HL-60 (cell line): ENCODE data around the gene ANKRD11.

Experiments used
- DNase-seq, 2 experiments: peaks; one replicate each; pipeline ENCODE4 v3.0.0-alpha.2; 2010 to 2020; ENCODE audit warnings: low read depth in 1 of 2, low spot score in 1 of 2
- H3K27ac ChIP-seq: fragments of 250-450 bp; sonication (Bioruptor Pico); replicated peaks from 2 replicates; pipeline ENCODE4 v1.5.1; 2020; ENCODE audit warnings: mild to moderate bottlenecking, moderate library complexity
- H3K27me3 ChIP-seq: fragments of 250-450 bp; sonication (Bioruptor Pico); 2 replicates; pipeline ENCODE4 v1.5.1; 2021; ENCODE audit warnings: mild to moderate bottlenecking, moderate library complexity; ENCODE audit not compliant: insufficient read depth, poor library complexity, severe bottlenecking
- H3K4me3 ChIP-seq: replicated peaks from 2 replicates; pipeline ENCODE4 v1.5.1; 2011; ENCODE audit warnings: mild to moderate bottlenecking, control low read depth, low read length; ENCODE audit not compliant: insufficient read depth
- GABPA ChIP-seq: IDR thresholded peaks from 2 replicates; pipeline ENCODE4 v1.6.1; 2012; ENCODE audit warnings: low read depth
- POLR2AphosphoS5 ChIP-seq: IDR thresholded peaks from 2 replicates; pipeline ENCODE4 v1.6.1; 2012; ENCODE audit warnings: low read depth
- SPI1 ChIP-seq: IDR thresholded peaks from 2 replicates; pipeline ENCODE4 v1.6.1; 2012; ENCODE audit warnings: low read depth, mild to moderate bottlenecking, borderline replicate concordance
- TF ChIP-seq, protein P1 (sequence below): IDR thresholded peaks from one replicate; pipeline ENCODE4 v1.5.1; 2011; ENCODE audit warnings: low read length, control low read depth, inconsistent platforms; ENCODE audit not compliant: insufficient read depth
- TF ChIP-seq, protein P2 (sequence below): IDR thresholded peaks from 2 replicates; pipeline ENCODE4 v1.6.1; 2012; ENCODE audit warnings: low read depth; ENCODE audit not compliant: insufficient replicate concordance

The ANKRD11 gene

DNA sequence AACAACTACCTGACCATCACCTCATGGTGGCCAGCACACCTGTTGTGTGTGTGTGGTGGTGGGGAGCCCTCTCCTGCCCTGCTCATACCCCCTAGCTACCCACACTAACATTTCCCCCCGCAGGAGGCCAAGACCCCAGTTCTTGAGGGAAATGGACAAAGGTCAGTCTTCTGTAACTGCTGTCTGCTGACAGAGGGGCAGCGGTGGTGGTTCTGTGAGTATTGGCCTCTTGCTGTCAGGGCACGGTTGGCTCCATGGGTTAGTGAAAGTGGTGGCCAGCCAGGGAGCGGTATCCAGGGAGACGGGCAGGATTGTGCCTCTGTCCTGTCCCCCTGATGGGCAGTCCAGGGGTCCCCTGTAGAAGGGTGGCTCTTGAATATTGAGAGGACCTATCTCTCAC lies 246.7 kb downstream of the ANKRD11 start:
- Histone ChIP-seq H3K27ac (no peak overlapping the region), H3K27me3 (no peaks in the 10 kb centered on the region), H3K4me3 (no peak overlapping the region)
- no peak for DNase-seq
- TF ChIP-seq, protein P1, sequence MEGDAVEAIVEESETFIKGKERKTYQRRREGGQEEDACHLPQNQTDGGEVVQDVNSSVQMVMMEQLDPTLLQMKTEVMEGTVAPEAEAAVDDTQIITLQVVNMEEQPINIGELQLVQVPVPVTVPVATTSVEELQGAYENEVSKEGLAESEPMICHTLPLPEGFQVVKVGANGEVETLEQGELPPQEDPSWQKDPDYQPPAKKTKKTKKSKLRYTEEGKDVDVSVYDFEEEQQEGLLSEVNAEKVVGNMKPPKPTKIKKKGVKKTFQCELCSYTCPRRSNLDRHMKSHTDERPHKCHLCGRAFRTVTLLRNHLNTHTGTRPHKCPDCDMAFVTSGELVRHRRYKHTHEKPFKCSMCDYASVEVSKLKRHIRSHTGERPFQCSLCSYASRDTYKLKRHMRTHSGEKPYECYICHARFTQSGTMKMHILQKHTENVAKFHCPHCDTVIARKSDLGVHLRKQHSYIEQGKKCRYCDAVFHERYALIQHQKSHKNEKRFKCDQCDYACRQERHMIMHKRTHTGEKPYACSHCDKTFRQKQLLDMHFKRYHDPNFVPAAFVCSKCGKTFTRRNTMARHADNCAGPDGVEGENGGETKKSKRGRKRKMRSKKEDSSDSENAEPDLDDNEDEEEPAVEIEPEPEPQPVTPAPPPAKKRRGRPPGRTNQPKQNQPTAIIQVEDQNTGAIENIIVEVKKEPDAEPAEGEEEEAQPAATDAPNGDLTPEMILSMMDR = no peak
- TF ChIP-seq, protein P2, sequence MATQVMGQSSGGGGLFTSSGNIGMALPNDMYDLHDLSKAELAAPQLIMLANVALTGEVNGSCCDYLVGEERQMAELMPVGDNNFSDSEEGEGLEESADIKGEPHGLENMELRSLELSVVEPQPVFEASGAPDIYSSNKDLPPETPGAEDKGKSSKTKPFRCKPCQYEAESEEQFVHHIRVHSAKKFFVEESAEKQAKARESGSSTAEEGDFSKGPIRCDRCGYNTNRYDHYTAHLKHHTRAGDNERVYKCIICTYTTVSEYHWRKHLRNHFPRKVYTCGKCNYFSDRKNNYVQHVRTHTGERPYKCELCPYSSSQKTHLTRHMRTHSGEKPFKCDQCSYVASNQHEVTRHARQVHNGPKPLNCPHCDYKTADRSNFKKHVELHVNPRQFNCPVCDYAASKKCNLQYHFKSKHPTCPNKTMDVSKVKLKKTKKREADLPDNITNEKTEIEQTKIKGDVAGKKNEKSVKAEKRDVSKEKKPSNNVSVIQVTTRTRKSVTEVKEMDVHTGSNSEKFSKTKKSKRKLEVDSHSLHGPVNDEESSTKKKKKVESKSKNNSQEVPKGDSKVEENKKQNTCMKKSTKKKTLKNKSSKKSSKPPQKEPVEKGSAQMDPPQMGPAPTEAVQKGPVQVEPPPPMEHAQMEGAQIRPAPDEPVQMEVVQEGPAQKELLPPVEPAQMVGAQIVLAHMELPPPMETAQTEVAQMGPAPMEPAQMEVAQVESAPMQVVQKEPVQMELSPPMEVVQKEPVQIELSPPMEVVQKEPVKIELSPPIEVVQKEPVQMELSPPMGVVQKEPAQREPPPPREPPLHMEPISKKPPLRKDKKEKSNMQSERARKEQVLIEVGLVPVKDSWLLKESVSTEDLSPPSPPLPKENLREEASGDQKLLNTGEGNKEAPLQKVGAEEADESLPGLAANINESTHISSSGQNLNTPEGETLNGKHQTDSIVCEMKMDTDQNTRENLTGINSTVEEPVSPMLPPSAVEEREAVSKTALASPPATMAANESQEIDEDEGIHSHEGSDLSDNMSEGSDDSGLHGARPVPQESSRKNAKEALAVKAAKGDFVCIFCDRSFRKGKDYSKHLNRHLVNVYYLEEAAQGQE = no peak
- TF ChIP-seq GABPA = no peak
- TF ChIP-seq SPI1 = no peak
- TF ChIP-seq POLR2AphosphoS5 = no peak

GRCh38 chr16:89242795-89243200 lies 247.6 kb downstream of the ANKRD11 start:
- H3K27ac ChIP-seq = no peak overlapping the region
- H3K27me3 ChIP-seq = no peaks in the 10 kb centered on the region
- no peak for DNase-seq
- no peak overlapping the region for H3K4me3 ChIP-seq
- TF ChIP-seq SPI1 = no peak
- TF ChIP-seq, protein P2 = no peak
- TF ChIP-seq, protein P1 = no peak
- TF ChIP-seq GABPA = no peak
- TF ChIP-seq POLR2AphosphoS5 = no peak

- peak; percentile 63 to 68 for DNase-seq
- Histone ChIP-seq H3K27ac (peak overlapping the region; percentile 89), H3K4me3 (peak overlapping the region; percentile 55), H3K27me3 (no peaks in the 10 kb centered on the region)
- TF ChIP-seq, protein P2 = peak; percentile 41
- TF ChIP-seq GABPA (no peak; the same call in none of the 2 replicates), SPI1 (no peak; the same call in 1 of the 2 replicates), POLR2AphosphoS5 (peak; percentile 78)
- TF ChIP-seq, protein P1 = no peak
Measured at GRCh38 chr16:89241187-89242007, 249.0 kb downstream of the ANKRD11 start.
